BLaER1 treated with 17β-estradiol and CSF1 and Interleukin-3, amounts not matched to agents 10 nM and 100 nM (cell line): Measurements from ENCODE around the gene ARHGAP4.

ENCODE experiments used
- H3K27ac ChIP-seq, 11 experiments: shearing (Covaris generic); formaldehyde crosslinking; 2 replicates each; pipeline ENCODE4 v1.8.1; 2022
- H3K27me3 ChIP-seq, 11 experiments: shearing (Covaris generic); formaldehyde crosslinking; 2 replicates each; pipeline ENCODE4 v1.8.1; 2022
- H3K36me3 ChIP-seq, 11 experiments: shearing (Covaris generic); formaldehyde crosslinking; 2 replicates each; pipeline ENCODE4 v1.8.1; 2022
- H3K4me1 ChIP-seq, 10 experiments: shearing (Covaris generic); formaldehyde crosslinking; 2 replicates each; pipeline ENCODE4 v1.8.1; 2022
- H3K4me2 ChIP-seq, 11 experiments: shearing (Covaris generic); formaldehyde crosslinking; 2 replicates each; pipeline ENCODE4 v1.8.1; 2022
- H3K4me3 ChIP-seq, 10 experiments: shearing (Covaris generic); formaldehyde crosslinking; 2 replicates each; pipeline ENCODE4 v1.8.1; 2022
- H3K9ac ChIP-seq, 11 experiments: shearing (Covaris generic); formaldehyde crosslinking; 2 replicates each; pipeline ENCODE4 v1.8.1; 2022
- H3K9me3 ChIP-seq, 11 experiments: shearing (Covaris generic); formaldehyde crosslinking; replicated peaks in 1 of 11; 2 replicates each; pipeline ENCODE4 v1.8.1; 2022
- H4K20me1 ChIP-seq, 11 experiments: shearing (Covaris generic); formaldehyde crosslinking; 2 replicates each; pipeline ENCODE4 v1.8.1; 2022
- Cebpa-rat ChIP-seq, 11 experiments: shearing (Covaris generic); IDR thresholded peaks; 2 replicates each; pipeline ENCODE4 v1.8.1; 2022

ARHGAP4 gene

DNA sequence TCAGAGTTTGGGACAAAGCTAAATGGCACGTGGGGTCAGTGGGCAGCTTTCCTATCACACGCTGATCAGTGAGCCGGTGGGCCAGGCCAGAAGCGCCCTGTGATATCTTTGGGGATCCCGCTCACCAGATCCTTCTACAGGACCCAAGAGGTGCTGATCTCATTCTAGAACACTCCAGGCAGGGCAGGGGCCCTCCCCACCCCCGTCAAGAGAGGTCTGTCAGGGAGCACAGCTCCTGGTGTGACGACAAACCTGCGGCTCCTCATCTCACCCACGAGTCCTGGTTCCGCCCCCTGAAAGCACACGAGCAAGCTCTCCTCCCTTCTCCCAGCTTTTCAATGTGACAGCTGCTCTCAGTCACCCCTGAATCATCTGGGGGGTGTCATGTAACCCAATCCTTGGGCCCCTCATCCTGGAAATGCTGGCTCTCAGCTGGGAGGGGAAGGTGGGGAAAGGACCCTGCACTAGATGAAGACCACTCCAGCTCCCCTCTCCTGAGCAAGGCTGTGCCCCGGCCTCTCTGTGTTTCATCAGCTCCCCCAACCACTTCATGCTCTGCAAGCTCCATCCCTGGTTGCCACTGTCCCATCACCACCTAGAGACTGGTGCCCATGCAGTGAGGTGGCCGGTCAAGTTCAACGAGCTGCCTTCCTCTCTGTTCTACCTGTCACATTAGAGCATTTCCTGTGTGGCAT lies 40.9 kb upstream of the ARHGAP4 start:
- Histone ChIP-seq H3K27me3 (peaks cover 69 to 81% (median 79%) of the 10 kb centered on the region in 11 experiments), H3K9me3 (no peaks in the 10 kb centered on the region; a peak in 1 of 22 replicates), H3K36me3 (peaks cover 22 to 51% (median 33%) of the 10 kb centered on the region in 11 experiments), H4K20me1 (peaks cover 54 to 92% (median 82%) of the 10 kb centered on the region in 11 experiments; a peak in 21 of 22 replicates), H3K4me1 (peaks cover 34 to 53% (median 46%) of the 10 kb centered on the region in 10 experiments), H3K4me2 (peak overlapping the region; percentile 78 to 97 (median 88)), H3K9ac (peak overlapping the region; percentile 25 to 98 (median 76); a peak in 19 of 22 replicates), H3K4me3 (peak overlapping the region in 9 of 10 experiments; percentile 72 to 97 (median 87); a peak in 18 of 20 replicates), H3K27ac (peak overlapping the region in 10 of 11 experiments; percentile 26 to 67 (median 48); a peak in 17 of 22 replicates)
- TF ChIP-seq Cebpa-rat (IDR thresholded peaks at IDR 0.05), result no peak

DNA sequence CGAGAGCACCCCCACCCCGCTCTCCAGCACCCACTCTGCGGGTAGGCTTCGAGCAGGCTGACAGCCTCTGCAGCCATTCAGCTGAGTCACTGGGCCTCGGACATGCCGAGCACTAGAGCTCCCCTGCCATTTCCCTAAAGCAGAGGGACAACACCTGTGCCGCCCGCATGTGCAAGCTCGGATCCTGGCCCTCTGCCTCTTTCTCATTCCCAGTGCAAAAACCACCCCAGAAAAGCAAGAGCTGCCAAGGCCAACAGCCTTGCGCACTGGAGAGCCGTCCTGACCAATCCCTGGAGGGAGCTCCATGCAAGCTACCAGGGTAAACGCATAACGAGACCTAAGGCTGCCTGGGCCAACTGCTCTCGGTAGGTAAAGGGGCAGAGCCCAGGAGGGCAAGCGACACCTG lies 40.2 kb upstream of the ARHGAP4 start:
- Histone ChIP-seq H3K27ac (peak overlapping the region in 9 of 11 experiments; percentile 26 to 67 (median 46); a peak in 13 of 22 replicates), H3K27me3 (peaks cover 69 to 88% (median 85%) of the 10 kb centered on the region in 11 experiments), H3K4me1 (peaks cover 34 to 53% (median 46%) of the 10 kb centered on the region in 10 experiments), H3K4me2 (peak overlapping the region; percentile 78 to 97 (median 88)), H3K4me3 (peak overlapping the region in 7 of 10 experiments; percentile 72 to 97 (median 85); a peak in 12 of 20 replicates), H3K36me3 (peaks cover 30 to 58% (median 40%) of the 10 kb centered on the region in 11 experiments), H3K9me3 (no peaks in the 10 kb centered on the region; a peak in 1 of 22 replicates), H3K9ac (peak overlapping the region; percentile 25 to 98 (median 76); a peak in 18 of 22 replicates), H4K20me1 (peaks cover 54 to 92% (median 87%) of the 10 kb centered on the region in 11 experiments; a peak in 21 of 22 replicates)
- no peak for TF ChIP-seq Cebpa-rat (IDR thresholded peaks at IDR 0.05)

DNA sequence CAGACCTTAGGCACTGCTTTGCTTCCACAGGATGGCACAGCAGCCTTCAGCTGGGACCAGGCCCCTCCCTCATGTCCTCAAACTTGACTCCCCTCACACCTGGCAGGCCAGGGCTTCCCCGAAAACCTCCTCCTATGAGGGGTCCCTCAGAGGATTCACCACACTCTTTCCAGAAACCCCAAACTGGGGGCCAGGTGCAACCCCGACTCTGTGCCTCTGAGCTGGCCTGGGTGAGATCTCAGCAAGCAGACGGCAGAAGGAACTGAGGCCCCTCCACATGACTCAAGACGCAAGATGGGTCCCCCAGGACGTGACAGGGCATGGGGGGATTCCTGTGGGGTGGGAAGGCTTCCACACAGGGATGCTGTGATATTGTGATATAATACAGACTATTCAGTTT lies 39.3 kb upstream of the ARHGAP4 start:
- H3K9me3 ChIP-seq, result no peaks in the 10 kb centered on the region; a peak in 1 of 22 replicates
- peak overlapping the region in 9 of 11 experiments; percentile 9 to 98 (median 76); a peak in 11 of 22 replicates for H3K9ac ChIP-seq
- H3K36me3 ChIP-seq, result peaks cover 38 to 67% (median 49%) of the 10 kb centered on the region in 11 experiments
- H3K27ac ChIP-seq, result peak overlapping the region in 5 of 11 experiments; percentile 1 to 67 (median 54); a peak in 4 of 22 replicates
- peaks cover 54 to 96% (median 96%) of the 10 kb centered on the region in 11 experiments; a peak in 21 of 22 replicates for H4K20me1 ChIP-seq
- H3K4me1 ChIP-seq, result peaks cover 34 to 53% (median 46%) of the 10 kb centered on the region in 10 experiments
- peaks cover 69 to 97% (median 92%) of the 10 kb centered on the region in 11 experiments for H3K27me3 ChIP-seq
- H3K4me2 ChIP-seq, result peak overlapping the region; percentile 78 to 97 (median 88)
- no peak overlapping the region for H3K4me3 ChIP-seq
- TF ChIP-seq Cebpa-rat (IDR thresholded peaks at IDR 0.05), result no peak

DNA sequence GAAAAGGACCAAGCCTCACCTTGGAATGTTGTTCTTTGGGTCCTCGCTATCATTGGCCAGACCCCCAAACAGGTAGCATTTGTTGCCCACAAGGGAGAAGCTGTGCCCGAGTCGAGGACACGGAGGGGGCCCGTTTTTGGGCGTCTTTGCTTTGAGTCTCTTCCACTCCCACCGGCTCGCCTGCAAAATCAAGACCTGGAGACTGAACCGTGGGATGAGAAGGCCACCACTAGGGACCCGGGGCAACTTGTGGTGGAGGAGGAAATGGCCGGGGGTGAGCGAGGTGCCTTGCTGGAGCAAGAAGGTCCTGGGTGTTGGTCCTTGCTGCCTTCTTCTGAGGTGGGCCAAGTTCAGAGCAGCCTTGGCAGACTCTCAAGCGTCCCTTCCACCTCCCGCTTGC lies 38.0 kb upstream of the ARHGAP4 start:
- Histone ChIP-seq H3K4me2 (no peak overlapping the region), H3K36me3 (peaks cover 51 to 76% (median 62%) of the 10 kb centered on the region in 11 experiments), H3K4me1 (peaks cover 34 to 48% (median 45%) of the 10 kb centered on the region in 10 experiments), H3K27me3 (peaks cover 61 to 100% (median 90%) of the 10 kb centered on the region in 11 experiments), H4K20me1 (peaks cover 46 to 100% (median 100%) of the 10 kb centered on the region in 11 experiments; a peak in 21 of 22 replicates), H3K9me3 (no peaks in the 10 kb centered on the region; a peak in 1 of 22 replicates), H3K27ac (no peak overlapping the region), H3K4me3 (no peak overlapping the region), H3K9ac (no peak overlapping the region)
- TF ChIP-seq Cebpa-rat (IDR thresholded peaks at IDR 0.05), result no peak

DNA sequence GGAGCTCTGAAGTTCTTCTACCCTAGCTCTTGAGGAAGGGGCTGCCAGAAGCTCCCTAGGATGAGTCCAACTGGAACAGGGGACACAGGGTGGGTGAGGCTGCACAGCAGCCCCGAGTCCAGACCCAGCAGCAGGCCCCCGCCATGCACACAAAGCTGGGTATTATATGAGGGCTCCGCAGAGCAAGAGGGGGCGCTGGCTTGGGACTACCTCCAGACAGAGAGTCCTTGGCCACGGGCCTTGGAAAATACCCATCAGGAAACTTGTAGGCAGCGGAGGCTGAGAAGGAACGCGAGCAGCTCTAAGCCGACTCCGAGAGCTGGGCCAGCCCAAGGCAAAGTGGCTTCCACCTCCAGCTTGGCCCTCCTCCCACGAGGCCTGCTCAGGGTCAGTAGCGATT lies 37.5 kb upstream of the ARHGAP4 start:
- peaks cover 57 to 81% (median 67%) of the 10 kb centered on the region in 11 experiments for H3K36me3 ChIP-seq
- H3K4me1 ChIP-seq, result peaks cover 33 to 44% (median 40%) of the 10 kb centered on the region in 10 experiments
- no peak overlapping the region for H3K27ac ChIP-seq
- no peak overlapping the region for H3K4me3 ChIP-seq
- no peak overlapping the region for H3K9ac ChIP-seq
- no peaks in the 10 kb centered on the region; a peak in 1 of 22 replicates for H3K9me3 ChIP-seq
- H3K27me3 ChIP-seq, result peaks cover 56 to 100% (median 86%) of the 10 kb centered on the region in 11 experiments
- no peak for TF ChIP-seq Cebpa-rat (IDR thresholded peaks at IDR 0.05)
- peaks cover 40 to 100% (median 100%) of the 10 kb centered on the region in 11 experiments; a peak in 21 of 22 replicates for H4K20me1 ChIP-seq
- no peak overlapping the region for H3K4me2 ChIP-seq

DNA sequence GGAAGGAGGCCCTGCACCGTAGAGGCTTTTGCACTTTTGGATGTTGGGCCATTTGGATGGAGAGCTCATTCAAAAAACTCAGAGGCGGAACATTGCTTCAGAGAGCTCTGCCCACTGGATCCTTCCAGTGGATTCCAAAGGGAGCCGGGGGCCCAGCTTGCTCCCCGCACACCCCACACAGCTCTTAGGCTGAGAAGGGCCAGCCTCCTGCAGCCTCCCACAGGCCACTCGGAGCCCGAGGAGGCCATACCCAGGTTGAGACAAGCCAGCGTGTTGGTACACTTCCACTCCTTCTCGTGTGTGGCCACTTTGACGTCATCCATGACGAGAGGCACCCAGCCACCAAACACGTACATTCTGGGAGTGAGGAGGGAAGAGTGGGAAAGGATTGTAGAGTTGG lies 35.2 kb upstream of the ARHGAP4 start:
- H3K4me2 ChIP-seq, result no peak overlapping the region
- H3K27ac ChIP-seq, result no peak overlapping the region
- H4K20me1 ChIP-seq, result peaks cover 19 to 100% (median 100%) of the 10 kb centered on the region in 11 experiments; a peak in 21 of 22 replicates
- peaks cover 11 to 22% (median 18%) of the 10 kb centered on the region in 10 experiments for H3K4me1 ChIP-seq
- no peak for TF ChIP-seq Cebpa-rat (IDR thresholded peaks at IDR 0.05)
- H3K9ac ChIP-seq, result no peak overlapping the region
- H3K9me3 ChIP-seq, result no peaks in the 10 kb centered on the region; a peak in 1 of 22 replicates
- no peak overlapping the region for H3K4me3 ChIP-seq
- H3K27me3 ChIP-seq, result peaks cover 34 to 86% (median 64%) of the 10 kb centered on the region in 11 experiments
- peaks cover 79 to 95% (median 86%) of the 10 kb centered on the region in 11 experiments for H3K36me3 ChIP-seq

DNA sequence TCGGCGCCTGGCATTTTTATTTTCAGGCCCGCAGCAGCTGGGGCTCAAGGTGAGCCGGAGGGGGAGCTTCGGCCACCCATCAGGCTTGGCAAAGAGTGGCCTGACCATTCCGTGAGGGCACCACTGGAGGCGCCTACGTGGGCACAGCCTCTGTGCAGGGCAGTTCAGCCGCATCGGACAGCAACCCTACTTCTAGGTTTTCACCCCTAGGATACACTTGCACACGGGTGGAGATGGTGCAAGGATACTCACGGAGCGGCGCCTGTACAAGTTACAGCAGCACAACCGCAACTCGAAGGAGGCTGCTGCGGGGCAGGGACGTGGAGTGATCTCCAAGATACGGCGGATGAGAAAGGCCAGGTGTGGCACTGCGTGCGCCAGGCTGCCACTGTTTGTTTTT lies 34.7 kb upstream of the ARHGAP4 start:
- peaks cover 85 to 100% (median 91%) of the 10 kb centered on the region in 11 experiments for H3K36me3 ChIP-seq
- H3K9me3 ChIP-seq, result no peaks in the 10 kb centered on the region; a peak in 1 of 22 replicates

DNA sequence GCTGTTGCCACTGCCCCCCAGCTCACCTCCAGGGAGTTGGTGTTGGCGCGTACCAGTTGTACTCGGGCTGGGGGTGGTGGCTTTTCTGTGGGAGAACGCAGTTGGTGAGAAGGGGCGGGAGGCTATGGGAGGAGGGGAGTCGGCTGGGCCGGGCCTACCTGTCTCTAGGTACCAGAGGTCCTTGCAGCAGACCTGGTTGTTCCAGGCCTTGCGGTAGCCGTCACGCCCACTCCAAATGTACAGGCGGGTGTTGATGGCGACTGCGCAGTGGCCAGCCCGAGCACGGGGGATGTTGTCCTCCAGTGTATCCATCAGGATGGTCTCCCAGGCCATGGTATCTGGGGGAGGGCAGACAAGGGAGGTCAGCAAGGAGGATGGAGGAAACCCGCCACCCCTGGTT lies 34.0 kb upstream of the ARHGAP4 start:
- H3K4me1 ChIP-seq, result peaks cover 0 to 9% (median 6%) of the 10 kb centered on the region in 10 experiments; a peak in 15 of 20 replicates
- no peak for TF ChIP-seq Cebpa-rat (IDR thresholded peaks at IDR 0.05)
- peaks cover 22 to 86% (median 52%) of the 10 kb centered on the region in 11 experiments; a peak in 21 of 22 replicates for H3K27me3 ChIP-seq
- no peak overlapping the region for H3K4me2 ChIP-seq
- H3K36me3 ChIP-seq, result peaks cover 87 to 100% (median 98%) of the 10 kb centered on the region in 11 experiments
- H4K20me1 ChIP-seq, result peaks cover 7 to 100% (median 100%) of the 10 kb centered on the region in 11 experiments; a peak in 21 of 22 replicates
- no peaks in the 10 kb centered on the region; a peak in 1 of 22 replicates for H3K9me3 ChIP-seq
- H3K4me3 ChIP-seq, result no peak overlapping the region
- H3K27ac ChIP-seq, result no peak overlapping the region
- no peak overlapping the region for H3K9ac ChIP-seq

More for the DNA sequence above, 34.7 kb upstream of the ARHGAP4 start:
- Histone ChIP-seq H3K27me3 (peaks cover 29 to 86% (median 59%) of the 10 kb centered on the region in 11 experiments), H3K4me2 (no peak overlapping the region), H3K4me1 (peaks cover 6 to 17% (median 13%) of the 10 kb centered on the region in 10 experiments), H3K9ac (no peak overlapping the region), H3K4me3 (no peak overlapping the region), H3K27ac (no peak overlapping the region), H4K20me1 (peaks cover 14 to 100% (median 100%) of the 10 kb centered on the region in 11 experiments; a peak in 21 of 22 replicates)
- TF ChIP-seq Cebpa-rat (IDR thresholded peaks at IDR 0.05), result no peak
